OCI-LY3 (cell line): ENCODE data around the gene AUTS2.

Experiments used
- EZH2phosphoT487 ChIP-seq: fragments of 200-600 bp; shearing (Covaris generic); IDR thresholded peaks from 2 replicates; pipeline ENCODE4 v1.6.1; 2018; ENCODE audit warnings: antibody characterized with exemption, mixed run types, low read depth
- TF ChIP-seq, protein P1 (sequence below): fragments of 200-600, 300-600 bp; sonication (generic); IDR thresholded peaks from 2 replicates; pipeline ENCODE4 v1.5.1; 2014; ENCODE audit warnings: antibody characterized with exemption, low read length, low read depth

DNA sequence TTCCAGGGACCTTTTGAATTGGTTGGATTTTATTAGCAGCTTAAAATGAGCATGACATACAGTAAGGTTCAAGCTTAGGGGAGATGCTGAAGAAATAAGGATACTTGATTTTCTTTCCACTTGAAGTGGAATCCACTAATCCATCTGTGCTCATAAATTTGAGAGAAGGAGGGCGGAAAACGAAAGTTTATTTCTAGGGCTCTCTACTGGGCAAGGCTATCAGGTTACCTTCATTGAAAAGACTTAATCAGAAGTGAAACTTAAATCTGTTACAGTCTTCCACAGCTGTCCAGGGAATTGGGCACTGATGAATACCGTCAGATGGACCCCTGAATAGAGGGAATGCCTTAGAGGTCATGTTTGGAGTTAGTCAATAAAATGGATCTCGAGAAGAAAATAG is 21.8 kb downstream of the AUTS2 start:
- TF ChIP-seq, protein P1, sequence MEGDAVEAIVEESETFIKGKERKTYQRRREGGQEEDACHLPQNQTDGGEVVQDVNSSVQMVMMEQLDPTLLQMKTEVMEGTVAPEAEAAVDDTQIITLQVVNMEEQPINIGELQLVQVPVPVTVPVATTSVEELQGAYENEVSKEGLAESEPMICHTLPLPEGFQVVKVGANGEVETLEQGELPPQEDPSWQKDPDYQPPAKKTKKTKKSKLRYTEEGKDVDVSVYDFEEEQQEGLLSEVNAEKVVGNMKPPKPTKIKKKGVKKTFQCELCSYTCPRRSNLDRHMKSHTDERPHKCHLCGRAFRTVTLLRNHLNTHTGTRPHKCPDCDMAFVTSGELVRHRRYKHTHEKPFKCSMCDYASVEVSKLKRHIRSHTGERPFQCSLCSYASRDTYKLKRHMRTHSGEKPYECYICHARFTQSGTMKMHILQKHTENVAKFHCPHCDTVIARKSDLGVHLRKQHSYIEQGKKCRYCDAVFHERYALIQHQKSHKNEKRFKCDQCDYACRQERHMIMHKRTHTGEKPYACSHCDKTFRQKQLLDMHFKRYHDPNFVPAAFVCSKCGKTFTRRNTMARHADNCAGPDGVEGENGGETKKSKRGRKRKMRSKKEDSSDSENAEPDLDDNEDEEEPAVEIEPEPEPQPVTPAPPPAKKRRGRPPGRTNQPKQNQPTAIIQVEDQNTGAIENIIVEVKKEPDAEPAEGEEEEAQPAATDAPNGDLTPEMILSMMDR: no peak
- no peak for TF ChIP-seq EZH2phosphoT487
